ENCODE data around the gene SERPINA12. TPM values are rescaled to one million over a fixed set of nuclear protein-coding genes. Genes with fewer than 3 reads are reported as not detected.

SERPINA12 gene
- total and polyA plus RNA-seq, 7 experiments from 2014 or later, result not detected

DNA sequence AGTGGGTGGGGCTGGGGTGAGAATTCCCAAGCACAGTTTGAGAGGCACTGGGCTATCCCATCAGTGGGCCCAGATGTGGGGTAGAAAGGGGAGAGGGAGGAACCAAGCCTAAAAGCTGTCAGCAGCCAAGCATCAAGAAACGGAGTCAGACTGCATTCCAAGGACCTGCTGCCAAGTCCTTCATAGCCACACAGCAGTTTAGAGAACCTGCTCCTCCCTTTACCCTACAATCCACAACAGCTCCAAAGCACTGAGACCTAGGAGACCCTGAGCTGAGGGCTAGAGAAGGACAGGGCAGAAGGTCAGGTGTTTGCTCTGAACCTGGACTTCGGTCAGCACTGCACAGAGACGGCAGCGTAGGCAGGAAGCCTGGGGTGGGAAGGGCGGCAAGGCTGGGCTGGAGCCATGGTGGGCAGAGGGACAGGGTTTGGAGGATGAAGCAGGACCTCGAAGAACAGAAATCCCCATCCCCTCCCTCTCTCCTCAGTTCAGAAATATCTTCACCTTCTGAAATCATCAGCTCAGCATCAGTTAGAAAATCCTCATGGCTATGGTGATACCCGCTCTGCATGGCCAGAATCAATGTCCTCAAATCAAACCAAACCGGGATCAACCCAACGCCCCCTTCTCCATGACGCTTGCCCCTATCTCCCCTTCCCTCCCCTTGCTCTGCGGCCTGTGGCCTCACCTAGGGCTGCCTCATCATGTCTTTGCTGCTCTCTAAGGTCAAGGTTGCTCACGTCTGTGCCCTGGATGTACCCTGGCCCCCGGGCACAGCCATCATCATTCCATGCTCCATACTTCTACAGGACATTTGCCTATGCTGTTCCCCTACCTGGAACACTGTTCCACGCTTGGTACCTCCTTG is 39.1 kb upstream of the SERPINA12 start:
- H3K27ac ChIP-seq (ENCODE audit: low read depth, low read length), result no peak overlapping the region
- POLR2A ChIA-PET, result no interaction called here
- H3K9me3 ChIP-seq (ENCODE audit: control insufficient read depth in 2 of 3, low read length in 3 of 3), result no peaks in the 10 kb centered on the region
- H3K4me1 ChIP-seq (ENCODE audit: control insufficient read depth in 2 of 2, insufficient read depth in 2 of 2, low read length in 2 of 2), result no peaks in the 10 kb centered on the region
- peaks cover 0 to 3% of the 10 kb centered on the region in 2 donors for H3K27me3 ChIP-seq (ENCODE audit: control insufficient read depth in 2 of 2, insufficient read depth in 2 of 2, low read length in 2 of 2)
- H3K4me3 ChIP-seq (ENCODE audit: low read length), result no peak overlapping the region
- no peak overlapping the region for H3K27ac Mint-ChIP-seq
- H3K4me1 Mint-ChIP-seq, result no peaks in the 10 kb centered on the region
- H3K27me3 Mint-ChIP-seq, result peaks cover 13 to 50% (median 32%) of the 10 kb centered on the region in 5 donors
- CTCF ChIA-PET, result interaction anchor here (0.6 to 1.7 kb wide), 4 partner anchors 9 to 416 kb away, joined by 3 to 9 read pairs (median 4); partner anchors contain the start of gene SERPINA4
- no peaks in the 10 kb centered on the region for H3K36me3 ChIP-seq (ENCODE audit: control insufficient read depth in 2 of 3, insufficient read depth in 3 of 3, low read length in 3 of 3)
- ATAC-seq (no peak), DNase-seq (no peak)
- intact Hi-C loops (cut with micrococcal nuclease), result loop anchor here in 1 of 2 donors (5.0 kb wide), 1 partner anchor 416 kb away; no protein-coding TSS in a partner anchor
- H3K9me3 Mint-ChIP-seq, result peaks cover 0 to 13% (median 4%) of the 10 kb centered on the region in 11 donors
- H3K4me3 Mint-ChIP-seq, result no peak overlapping the region
- no peaks in the 10 kb centered on the region for H3K36me3 Mint-ChIP-seq

- H3K4me3 ChIP-seq (ENCODE audit: low read length), result no peak overlapping the region
- Mint-ChIP-seq H3K4me3 (no peak overlapping the region), H3K27ac (no peak overlapping the region), H3K4me1 (no peaks in the 10 kb centered on the region), H3K9me3 (peaks cover 0 to 13% (median 4%) of the 10 kb centered on the region in 11 donors), H3K27me3 (peaks cover 13 to 47% (median 28%) of the 10 kb centered on the region in 5 donors), H3K36me3 (no peaks in the 10 kb centered on the region)
- DNase-seq (no peak), ATAC-seq (no peak)
- H3K36me3 ChIP-seq (ENCODE audit: control insufficient read depth in 2 of 3, insufficient read depth in 3 of 3, low read length in 3 of 3), result no peaks in the 10 kb centered on the region
- H3K9me3 ChIP-seq (ENCODE audit: control insufficient read depth in 2 of 3, low read length in 3 of 3), result no peaks in the 10 kb centered on the region
- no peaks in the 10 kb centered on the region for H3K4me1 ChIP-seq (ENCODE audit: control insufficient read depth in 2 of 2, insufficient read depth in 2 of 2, low read length in 2 of 2)
- H3K27me3 ChIP-seq (ENCODE audit: control insufficient read depth in 2 of 2, insufficient read depth in 2 of 2, low read length in 2 of 2), result peaks cover 0 to 3% of the 10 kb centered on the region in 2 donors
- POLR2A ChIA-PET, result no interaction called here
- CTCF ChIA-PET, result no interaction called here
- H3K27ac ChIP-seq (ENCODE audit: low read depth, low read length), result no peak overlapping the region
- intact Hi-C loops (cut with micrococcal nuclease), result loop anchor here in 1 of 2 donors (5.0 kb wide), 1 partner anchor 415 kb away; no protein-coding TSS in a partner anchor
These were observed 38.5 kb upstream of the SERPINA12 start for GRCh38 chr14:94547726-94548125.

DNA sequence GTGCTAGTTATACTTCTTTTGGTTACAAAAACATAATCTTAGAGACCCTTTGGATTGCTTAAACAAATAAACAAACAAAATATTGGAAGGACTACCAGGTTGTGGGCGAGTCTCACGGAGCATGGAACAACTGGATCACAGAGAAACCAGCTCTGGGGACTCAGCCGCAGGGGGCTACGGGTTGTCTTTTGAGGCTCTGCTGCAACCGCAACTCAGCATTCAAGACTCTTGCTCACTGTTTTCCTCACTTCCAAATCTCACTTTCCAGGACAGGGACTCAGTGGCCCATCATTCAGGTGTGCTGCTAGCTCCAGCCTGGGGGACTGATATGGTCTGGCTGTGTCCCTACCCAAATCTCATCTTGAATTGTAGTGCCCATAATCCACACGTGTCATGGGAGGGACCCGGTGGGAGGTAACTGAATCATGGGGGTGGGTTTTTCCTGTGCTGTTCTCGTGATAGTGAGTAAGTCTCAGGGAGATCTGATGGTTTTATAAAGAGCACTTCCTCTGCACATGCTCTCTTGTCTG is 37.9 kb upstream of the SERPINA12 start:
- ChIA-PET CTCF (no interaction called here), POLR2A (no interaction called here)
- Mint-ChIP-seq H3K27me3 (peaks cover 8 to 46% (median 23%) of the 10 kb centered on the region in 5 donors), H3K36me3 (no peaks in the 10 kb centered on the region), H3K4me1 (no peaks in the 10 kb centered on the region), H3K27ac (no peak overlapping the region), H3K4me3 (no peak overlapping the region), H3K9me3 (peaks cover 0 to 13% (median 0%) of the 10 kb centered on the region in 11 donors)
- ATAC-seq (no peak), DNase-seq (no peak)
- H3K9me3 ChIP-seq (ENCODE audit: control insufficient read depth in 2 of 3, low read length in 3 of 3), result no peaks in the 10 kb centered on the region
- no peak overlapping the region for H3K27ac ChIP-seq (ENCODE audit: low read depth, low read length)
- peaks cover 0 to 3% of the 10 kb centered on the region in 2 donors for H3K27me3 ChIP-seq (ENCODE audit: control insufficient read depth in 2 of 2, insufficient read depth in 2 of 2, low read length in 2 of 2)
- no peak overlapping the region for H3K4me3 ChIP-seq (ENCODE audit: low read length)
- no peaks in the 10 kb centered on the region for H3K36me3 ChIP-seq (ENCODE audit: control insufficient read depth in 2 of 3, insufficient read depth in 3 of 3, low read length in 3 of 3)
- intact Hi-C loops (cut with micrococcal nuclease), result loop anchor here in 1 of 2 donors (5.0 kb wide), 1 partner anchor 415 kb away; no protein-coding TSS in a partner anchor
- H3K4me1 ChIP-seq (ENCODE audit: control insufficient read depth in 2 of 2, insufficient read depth in 2 of 2, low read length in 2 of 2), result no peaks in the 10 kb centered on the region

- no peak overlapping the region for H3K4me3 Mint-ChIP-seq
- ChIA-PET POLR2A (no interaction called here), CTCF (interaction anchor here (0.8 kb wide), 1 partner anchor 206 kb away, joined by 3 read pairs; no protein-coding TSS in a partner anchor)
- peaks cover 0 to 13% (median 0%) of the 10 kb centered on the region in 11 donors for H3K9me3 Mint-ChIP-seq
- Histone ChIP-seq H3K4me3 (ENCODE audit: low read length) (no peak overlapping the region), H3K27me3 (ENCODE audit: control insufficient read depth in 2 of 2, insufficient read depth in 2 of 2, low read length in 2 of 2) (peaks cover 0 to 3% of the 10 kb centered on the region in 2 donors), H3K36me3 (ENCODE audit: control insufficient read depth in 2 of 3, insufficient read depth in 3 of 3, low read length in 3 of 3) (no peaks in the 10 kb centered on the region), H3K9me3 (ENCODE audit: control insufficient read depth in 2 of 3, low read length in 3 of 3) (no peaks in the 10 kb centered on the region), H3K27ac (ENCODE audit: low read depth, low read length) (no peak overlapping the region), H3K4me1 (ENCODE audit: control insufficient read depth in 2 of 2, insufficient read depth in 2 of 2, low read length in 2 of 2) (no peaks in the 10 kb centered on the region)
- intact Hi-C loops (cut with micrococcal nuclease), result loop anchor here in 1 of 2 donors (5.0 kb wide), 1 partner anchor 413 kb away; no protein-coding TSS in a partner anchor
- ATAC-seq (no peak), DNase-seq (no peak)
- no peaks in the 10 kb centered on the region for H3K4me1 Mint-ChIP-seq
- H3K36me3 Mint-ChIP-seq, result no peaks in the 10 kb centered on the region
- H3K27me3 Mint-ChIP-seq, result peaks cover 0 to 56% (median 14%) of the 10 kb centered on the region in 5 donors
- H3K27ac Mint-ChIP-seq, result no peak overlapping the region
These were observed 36.0 kb upstream of the SERPINA12 start for GRCh38 chr14:94545131-94545841.

DNA sequence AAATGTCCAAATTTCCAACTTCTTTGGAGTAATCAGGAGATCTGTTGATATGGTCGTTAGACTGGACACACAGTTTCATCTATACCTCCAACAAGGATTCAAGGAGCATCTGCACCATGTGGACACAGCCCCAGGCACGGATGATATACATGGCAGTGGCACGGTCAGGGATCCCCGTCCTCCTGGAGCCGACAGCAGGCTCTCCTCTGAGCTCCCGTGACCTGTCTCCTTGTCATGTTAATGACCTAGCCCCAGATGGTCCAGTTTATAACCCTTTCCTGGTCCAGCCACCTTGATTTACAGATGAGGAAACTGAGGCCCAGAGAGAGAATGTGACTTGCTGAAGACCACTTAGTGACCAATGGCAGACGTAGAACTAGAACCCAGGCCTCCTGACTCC is 35.5 kb upstream of the SERPINA12 start:
- POLR2A ChIA-PET, result no interaction called here

GRCh38 chr14:94543449-94544124 is 34.3 kb upstream of the SERPINA12 start:
- Mint-ChIP-seq H3K27ac (no peak overlapping the region), H3K27me3 (peaks cover 0 to 46% (median 17%) of the 10 kb centered on the region in 5 donors), H3K9me3 (peaks cover 0 to 14% (median 2%) of the 10 kb centered on the region in 11 donors), H3K4me3 (no peak overlapping the region), H3K36me3 (no peaks in the 10 kb centered on the region), H3K4me1 (peaks cover 0 to 2% (median 0%) of the 10 kb centered on the region in 7 donors)
- Histone ChIP-seq H3K4me1 (ENCODE audit: control insufficient read depth in 2 of 2, insufficient read depth in 2 of 2, low read length in 2 of 2) (no peaks in the 10 kb centered on the region), H3K9me3 (ENCODE audit: control insufficient read depth in 2 of 3, low read length in 3 of 3) (no peaks in the 10 kb centered on the region), H3K27ac (ENCODE audit: low read depth, low read length) (no peak overlapping the region), H3K4me3 (ENCODE audit: low read length) (no peak overlapping the region), H3K27me3 (ENCODE audit: control insufficient read depth in 2 of 2, insufficient read depth in 2 of 2, low read length in 2 of 2) (peaks cover 0 to 3% of the 10 kb centered on the region in 2 donors), H3K36me3 (ENCODE audit: control insufficient read depth in 2 of 3, insufficient read depth in 3 of 3, low read length in 3 of 3) (no peaks in the 10 kb centered on the region)
- no peak for DNase-seq
- ChIA-PET POLR2A (interaction anchor here (0.6 kb wide), 1 partner anchor 726 kb away, joined by 3 read pairs; no protein-coding TSS in a partner anchor), CTCF (no interaction called here)
- intact Hi-C loops (cut with micrococcal nuclease), result no loop called here
- no peak for ATAC-seq

More for the DNA sequence above, 35.5 kb upstream of the SERPINA12 start:
- Mint-ChIP-seq H3K4me1 (peaks cover 0 to under 1% (median 0%) of the 10 kb centered on the region in 7 donors), H3K36me3 (no peaks in the 10 kb centered on the region), H3K27me3 (peaks cover 0 to 51% (median 14%) of the 10 kb centered on the region in 5 donors), H3K4me3 (no peak overlapping the region), H3K27ac (no peak overlapping the region), H3K9me3 (peaks cover 0 to 13% (median 0%) of the 10 kb centered on the region in 11 donors)
- H3K4me3 ChIP-seq (ENCODE audit: low read length), result no peak overlapping the region
- no peak overlapping the region for H3K27ac ChIP-seq (ENCODE audit: low read depth, low read length)
- intact Hi-C loops (cut with micrococcal nuclease), result loop anchor here in 1 of 2 donors (5.0 kb wide), 1 partner anchor 412 kb away; no protein-coding TSS in a partner anchor
- H3K4me1 ChIP-seq (ENCODE audit: control insufficient read depth in 2 of 2, insufficient read depth in 2 of 2, low read length in 2 of 2), result no peaks in the 10 kb centered on the region
- no peaks in the 10 kb centered on the region for H3K36me3 ChIP-seq (ENCODE audit: control insufficient read depth in 2 of 3, insufficient read depth in 3 of 3, low read length in 3 of 3)
- H3K27me3 ChIP-seq (ENCODE audit: control insufficient read depth in 2 of 2, insufficient read depth in 2 of 2, low read length in 2 of 2), result peaks cover 0 to 3% of the 10 kb centered on the region in 2 donors
- CTCF ChIA-PET, result interaction anchor here (0.8 kb wide), 1 partner anchor 206 kb away, joined by 3 read pairs; no protein-coding TSS in a partner anchor
- no peaks in the 10 kb centered on the region for H3K9me3 ChIP-seq (ENCODE audit: control insufficient read depth in 2 of 3, low read length in 3 of 3)
- DNase-seq (no peak), ATAC-seq (no peak)
